GM18861 (cell line): ENCODE data around the gene ACE2.

Experiments used
- ATAC-seq: cut with Tn5 transposase; IDR thresholded peaks from one replicate; pipeline ENCODE4 v1.9.1; 2021; ENCODE audit not compliant: unreplicated experiment

ACE2 gene

GRCh38 chrX:15579778-15580747 is 20.7 kb downstream of the ACE2 start:
- ATAC-seq = no peak

- no peak for ATAC-seq
Observed at GRCh38 chrX:15576019-15576418, 24.7 kb downstream of the ACE2 start.

- ATAC-seq = no peak
Observed at GRCh38 chrX:15574017-15574416, 26.7 kb downstream of the ACE2 start.

- ATAC-seq = no peak
Observed at GRCh38 chrX:15570145-15570544, 30.6 kb downstream of the ACE2 start.

GRCh38 chrX:15567886-15568616 is 32.7 kb downstream of the ACE2 start:
- no peak for ATAC-seq

- no peak for ATAC-seq
Observed at GRCh38 chrX:15567267-15567666, 33.5 kb downstream of the ACE2 start.

- no peak for ATAC-seq
Observed at GRCh38 chrX:15566244-15566643, 34.5 kb downstream of the ACE2 start.

- ATAC-seq = no peak
Observed at GRCh38 chrX:15564981-15565579, 35.7 kb downstream of the ACE2 start.

- no peak for ATAC-seq
Observed at GRCh38 chrX:15563056-15563455, 37.7 kb downstream of the ACE2 start.

GRCh38 chrX:15560924-15561323 is 39.8 kb downstream of the ACE2 start:
- ATAC-seq = no peak

- no peak for ATAC-seq
Observed at GRCh38 chrX:15559227-15559626, 41.5 kb downstream of the ACE2 start.

GRCh38 chrX:15549189-15550012 is 51.4 kb downstream of the ACE2 start:
- ATAC-seq = no peak

- no peak for ATAC-seq
Observed at GRCh38 chrX:15547356-15547755, 53.4 kb downstream of the ACE2 start.

- ATAC-seq = no peak
Observed at GRCh38 chrX:15546745-15547144, 54.0 kb downstream of the ACE2 start.

GRCh38 chrX:15530318-15530717 is 70.4 kb downstream of the ACE2 start:
- ATAC-seq = no peak

- no peak for ATAC-seq
Observed at GRCh38 chrX:15529165-15529564, 71.6 kb downstream of the ACE2 start.

GRCh38 chrX:15525664-15526416 is 74.9 kb downstream of the ACE2 start:
- ATAC-seq = no peak

GRCh38 chrX:15524417-15524816 is 76.3 kb downstream of the ACE2 start:
- no peak for ATAC-seq

- ATAC-seq = no peak
Observed at GRCh38 chrX:15523088-15523487, 77.7 kb downstream of the ACE2 start.

- no peak for ATAC-seq
Observed at GRCh38 chrX:15522464-15522863, 78.3 kb downstream of the ACE2 start.
